HepG2 (cell line): ENCODE measurements around the gene VPS37B. TPM values are rescaled to one million over a fixed set of nuclear protein-coding genes. Genes with fewer than 3 reads are reported as not detected.

Source experiments
- AGO1 ChIP-seq: fragments of 200-400 bp; formaldehyde crosslinking; IDR thresholded peaks from 2 replicates; pipeline ENCODE4 v1.6.1; 2017; ENCODE audit warnings: mild to moderate bottlenecking, low read depth, low read length, moderate library complexity; ENCODE audit not compliant: poor library complexity, severe bottlenecking
- ARNT ChIP-seq: fragments of 450-650 bp; IDR thresholded peaks from 2 replicates; pipeline ENCODE4 v1.6.1; 2017
- GFI1 ChIP-seq: sonication (generic); formaldehyde crosslinking; IDR thresholded peaks from 2 replicates; pipeline ENCODE4 v1.5.0; 2020; ENCODE audit warnings: missing genetic modification reagents, mild to moderate bottlenecking, borderline replicate concordance
- HMGA1 ChIP-seq: sonication (generic); formaldehyde crosslinking; conservative IDR thresholded peaks from 2 replicates; pipeline ENCODE4 v1.4.0; 2020; ENCODE audit warnings: missing genetic modification reagents
- MED1 ChIP-seq: sonication (generic); formaldehyde crosslinking; IDR thresholded peaks from 2 replicates; pipeline ENCODE4 v1.4.0; 2020; ENCODE audit warnings: missing genetic modification reagents
- MNT ChIP-seq: fragments of 450-650 bp; IDR thresholded peaks from 2 replicates; pipeline ENCODE4 v1.6.1; 2016
- MTF2 ChIP-seq: sonication (generic); formaldehyde crosslinking; IDR thresholded peaks from 2 replicates; pipeline ENCODE4 v1.5.0; 2020; ENCODE audit warnings: missing genetic modification reagents, borderline replicate concordance
- NFATC3 ChIP-seq: sonication (generic); formaldehyde crosslinking; IDR thresholded peaks from 2 replicates; pipeline ENCODE4 v1.5.1; 2020; ENCODE audit warnings: mild to moderate bottlenecking, missing genetic modification reagents
- PCBP2 ChIP-seq: fragments of 200-400 bp; formaldehyde crosslinking; optimal IDR thresholded peaks from 2 replicates; pipeline ENCODE3; 2018; ENCODE audit warnings: low read length, low read depth; ENCODE audit not compliant: poor library complexity, severe bottlenecking
- RXRB ChIP-seq: IDR thresholded peaks from 2 replicates; pipeline ENCODE4 v1.6.1; 2016; ENCODE audit warnings: borderline replicate concordance, missing genetic modification reagents, missing compliant biosample characterization
- SMAD3 ChIP-seq: sonication (generic); formaldehyde crosslinking; IDR thresholded peaks from 2 replicates; pipeline ENCODE4 v1.4.0; 2020; ENCODE audit warnings: missing genetic modification reagents
- TCF7 ChIP-seq: sonication (generic); IDR thresholded peaks from 2 replicates; pipeline ENCODE4 v1.6.1; 2016; ENCODE audit warnings: antibody characterized with exemption, low read depth
- TRIM24 ChIP-seq: sonication (generic); formaldehyde crosslinking; IDR thresholded peaks from 2 replicates; pipeline ENCODE4 v1.8.0; 2022; ENCODE audit warnings: mild to moderate bottlenecking, missing genetic modification reagents
- ZKSCAN5 ChIP-seq: sonication (generic); formaldehyde crosslinking; IDR thresholded peaks from 2 replicates; pipeline ENCODE4 v1.5.1; 2020; ENCODE audit warnings: mild to moderate bottlenecking, missing genetic modification reagents
- ZNF264 ChIP-seq: sonication (generic); formaldehyde crosslinking; IDR thresholded peaks from 2 replicates; pipeline ENCODE4 v1.4.0; 2020; ENCODE audit warnings: missing genetic modification reagents
- ZNF280D ChIP-seq: sonication (generic); formaldehyde crosslinking; IDR thresholded peaks from 2 replicates; pipeline ENCODE4 v1.5.1; 2020; ENCODE audit warnings: mild to moderate bottlenecking, missing genetic modification reagents
- ZNF343 ChIP-seq: sonication (generic); formaldehyde crosslinking; IDR thresholded peaks from 2 replicates; pipeline ENCODE4 v1.4.0; 2020; ENCODE audit warnings: mild to moderate bottlenecking, missing genetic modification reagents
- ZNF788 ChIP-seq: sonication (generic); formaldehyde crosslinking; IDR thresholded peaks from 2 replicates; pipeline ENCODE4 v1.5.0; 2020; ENCODE audit warnings: mild to moderate bottlenecking, missing genetic modification reagents, borderline replicate concordance
- polyA plus RNA-seq, 8 experiments: library from polyadenylated mRNA; depleted of rRNA in 3 of 8; stranded (reverse) in 7 of 8; unstranded in 1 of 8; fragments of >200 nt; fragmentation: Illumina TruSeq in 4 of 8; extraction: Trizol in 4 of 8; gene quantifications; 2 replicates each; pipeline versions ENCODE4 v1.2.1 to v1.2.3, GENCODE V29; 2011 to 2016; ENCODE audit warnings: low read depth in 4 of 8, missing spikeins in 1 of 8, mixed read lengths in 1 of 8; ENCODE audit not compliant: insufficient read depth in 1 of 8
- total RNA-seq, 5 experiments: library from RNA; depleted of rRNA; stranded (reverse); fragments of >200 nt; fragmentation: Illumina TruSeq; extraction: Trizol; gene quantifications; 2 replicates each; pipeline ENCODE4 v1.2.3, GENCODE V29; 2016; ENCODE audit warnings: low read depth in 1 of 5
- TF ChIP-seq, protein P1 (sequence below): sonication (generic); formaldehyde crosslinking; IDR thresholded peaks from 2 replicates; pipeline ENCODE4 v1.8.0; 2022; ENCODE audit warnings: missing genetic modification reagents, mild to moderate bottlenecking, moderate library complexity, borderline replicate concordance
- TF ChIP-seq, protein P2 (sequence below): IDR thresholded peaks from 2 replicates; pipeline ENCODE4 v1.6.1; 2012; ENCODE audit warnings: inconsistent platforms
- TF ChIP-seq, protein P3 (sequence below): IDR thresholded peaks from 2 replicates; pipeline ENCODE4 v1.6.1; 2016; ENCODE audit warnings: control low read depth
- TF ChIP-seq, protein P4 (sequence below): conservative IDR thresholded peaks from 2 replicates; pipeline ENCODE4 v1.6.1; 2018; ENCODE audit warnings: missing genetic modification reagents

Gene VPS37B
- total and polyA plus RNA-seq, 2 of the 13 experiments (the other 11 are each of a cell fraction or from before 2014, with no cell fraction given), result 4.6 to 5.3 TPM

DNA sequence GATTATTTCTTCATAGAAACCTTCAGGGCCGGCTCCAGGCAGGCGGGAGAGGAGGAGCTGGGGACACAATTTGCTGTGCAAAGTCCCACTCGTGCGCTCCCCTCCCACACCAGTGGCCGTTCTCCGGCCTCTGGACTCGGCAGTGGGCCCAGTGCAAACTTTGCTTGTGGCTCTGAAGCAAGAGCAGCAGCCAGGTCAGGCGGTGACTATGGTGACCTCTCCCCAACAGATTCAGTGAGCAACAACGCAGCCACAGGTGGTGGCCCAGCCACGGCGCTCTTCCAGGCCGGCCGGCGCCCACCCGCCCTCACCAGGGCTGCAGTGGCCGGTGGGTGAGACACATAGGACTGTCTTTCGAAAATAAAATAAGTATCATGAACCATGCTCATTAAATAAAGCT lies 29.5 kb downstream of the VPS37B start (continued):
- TF ChIP-seq, protein P1, sequence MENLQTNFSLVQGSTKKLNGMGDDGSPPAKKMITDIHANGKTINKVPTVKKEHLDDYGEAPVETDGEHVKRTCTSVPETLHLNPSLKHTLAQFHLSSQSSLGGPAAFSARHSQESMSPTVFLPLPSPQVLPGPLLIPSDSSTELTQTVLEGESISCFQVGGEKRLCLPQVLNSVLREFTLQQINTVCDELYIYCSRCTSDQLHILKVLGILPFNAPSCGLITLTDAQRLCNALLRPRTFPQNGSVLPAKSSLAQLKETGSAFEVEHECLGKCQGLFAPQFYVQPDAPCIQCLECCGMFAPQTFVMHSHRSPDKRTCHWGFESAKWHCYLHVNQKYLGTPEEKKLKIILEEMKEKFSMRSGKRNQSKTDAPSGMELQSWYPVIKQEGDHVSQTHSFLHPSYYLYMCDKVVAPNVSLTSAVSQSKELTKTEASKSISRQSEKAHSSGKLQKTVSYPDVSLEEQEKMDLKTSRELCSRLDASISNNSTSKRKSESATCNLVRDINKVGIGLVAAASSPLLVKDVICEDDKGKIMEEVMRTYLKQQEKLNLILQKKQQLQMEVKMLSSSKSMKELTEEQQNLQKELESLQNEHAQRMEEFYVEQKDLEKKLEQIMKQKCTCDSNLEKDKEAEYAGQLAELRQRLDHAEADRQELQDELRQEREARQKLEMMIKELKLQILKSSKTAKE (CRISPR knock-in tag), result no peak
- TF ChIP-seq ZNF264 (CRISPR knock-in tag) (no peak), MNT (no peak), PCBP2 (no peak), GFI1 (no peak), RXRB (0 out of 2 replicates have a peak, but pooled peaks have one; percentile 17), MTF2 (no peak), SMAD3 (CRISPR knock-in tag) (no peak), ARNT (no peak), HMGA1 (no peak), TRIM24 (CRISPR knock-in tag) (no peak), AGO1 (no peak), ZNF280D (no peak), MED1 (CRISPR knock-in tag) (no peak), TCF7 (no peak), NFATC3 (CRISPR knock-in tag) (no peak), ZNF343 (no peak), ZNF788 (CRISPR knock-in tag) (0 out of 2 replicates have a peak, but pooled peaks have one; percentile 34), ZKSCAN5 (CRISPR knock-in tag) (no peak)
- TF ChIP-seq, protein P2, sequence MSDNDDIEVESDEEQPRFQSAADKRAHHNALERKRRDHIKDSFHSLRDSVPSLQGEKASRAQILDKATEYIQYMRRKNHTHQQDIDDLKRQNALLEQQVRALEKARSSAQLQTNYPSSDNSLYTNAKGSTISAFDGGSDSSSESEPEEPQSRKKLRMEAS, result peak; percentile 25; the same call in 1 of the 2 replicates
- TF ChIP-seq, protein P3, sequence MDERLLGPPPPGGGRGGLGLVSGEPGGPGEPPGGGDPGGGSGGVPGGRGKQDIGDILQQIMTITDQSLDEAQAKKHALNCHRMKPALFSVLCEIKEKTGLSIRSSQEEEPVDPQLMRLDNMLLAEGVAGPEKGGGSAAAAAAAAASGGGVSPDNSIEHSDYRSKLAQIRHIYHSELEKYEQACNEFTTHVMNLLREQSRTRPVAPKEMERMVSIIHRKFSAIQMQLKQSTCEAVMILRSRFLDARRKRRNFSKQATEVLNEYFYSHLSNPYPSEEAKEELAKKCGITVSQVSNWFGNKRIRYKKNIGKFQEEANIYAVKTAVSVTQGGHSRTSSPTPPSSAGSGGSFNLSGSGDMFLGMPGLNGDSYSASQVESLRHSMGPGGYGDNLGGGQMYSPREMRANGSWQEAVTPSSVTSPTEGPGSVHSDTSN, result no peak
- TF ChIP-seq, protein P4, sequence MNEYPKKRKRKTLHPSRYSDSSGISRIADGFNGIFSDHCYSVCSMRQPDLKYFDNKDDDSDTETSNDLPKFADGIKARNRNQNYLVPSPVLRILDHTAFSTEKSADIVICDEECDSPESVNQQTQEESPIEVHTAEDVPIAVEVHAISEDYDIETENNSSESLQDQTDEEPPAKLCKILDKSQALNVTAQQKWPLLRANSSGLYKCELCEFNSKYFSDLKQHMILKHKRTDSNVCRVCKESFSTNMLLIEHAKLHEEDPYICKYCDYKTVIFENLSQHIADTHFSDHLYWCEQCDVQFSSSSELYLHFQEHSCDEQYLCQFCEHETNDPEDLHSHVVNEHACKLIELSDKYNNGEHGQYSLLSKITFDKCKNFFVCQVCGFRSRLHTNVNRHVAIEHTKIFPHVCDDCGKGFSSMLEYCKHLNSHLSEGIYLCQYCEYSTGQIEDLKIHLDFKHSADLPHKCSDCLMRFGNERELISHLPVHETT, result no peak
